GM10266 (cell line): Measurements from ENCODE around the gene TECPR2.

Source experiments
- DNase-seq: peaks from one replicate; pipeline ENCODE4 v3.0.0; 2012; ENCODE audit errors: extremely low spot score
- CTCF ChIP-seq: IDR thresholded peaks from 2 replicates; pipeline ENCODE4 v1.5.1; 2012; ENCODE audit warnings: mild to moderate bottlenecking, low read depth; ENCODE audit not compliant: control insufficient read depth, insufficient read depth; ENCODE audit errors: missing control alignments

Gene TECPR2

DNA sequence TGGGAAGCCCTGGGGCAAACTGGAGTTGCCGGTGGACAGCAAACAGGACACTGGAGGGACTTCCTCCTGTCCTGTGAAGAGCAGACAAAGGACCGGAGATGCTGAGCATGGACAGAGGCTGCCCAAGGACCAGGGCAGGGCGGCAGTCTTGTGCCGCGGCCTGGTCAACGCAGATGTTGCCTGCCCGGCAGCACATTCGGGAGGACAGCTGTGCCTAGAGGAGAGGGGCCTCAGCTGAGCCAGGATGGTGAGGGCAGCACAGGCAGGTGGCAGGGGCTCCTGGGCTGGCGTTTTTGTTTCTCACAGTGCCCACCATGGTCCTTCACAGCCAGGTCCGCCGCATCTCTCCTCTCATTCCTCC is 133.6 kb downstream of the TECPR2 start:
- no peak for TF ChIP-seq CTCF
- DNase-seq = no peak

DNA sequence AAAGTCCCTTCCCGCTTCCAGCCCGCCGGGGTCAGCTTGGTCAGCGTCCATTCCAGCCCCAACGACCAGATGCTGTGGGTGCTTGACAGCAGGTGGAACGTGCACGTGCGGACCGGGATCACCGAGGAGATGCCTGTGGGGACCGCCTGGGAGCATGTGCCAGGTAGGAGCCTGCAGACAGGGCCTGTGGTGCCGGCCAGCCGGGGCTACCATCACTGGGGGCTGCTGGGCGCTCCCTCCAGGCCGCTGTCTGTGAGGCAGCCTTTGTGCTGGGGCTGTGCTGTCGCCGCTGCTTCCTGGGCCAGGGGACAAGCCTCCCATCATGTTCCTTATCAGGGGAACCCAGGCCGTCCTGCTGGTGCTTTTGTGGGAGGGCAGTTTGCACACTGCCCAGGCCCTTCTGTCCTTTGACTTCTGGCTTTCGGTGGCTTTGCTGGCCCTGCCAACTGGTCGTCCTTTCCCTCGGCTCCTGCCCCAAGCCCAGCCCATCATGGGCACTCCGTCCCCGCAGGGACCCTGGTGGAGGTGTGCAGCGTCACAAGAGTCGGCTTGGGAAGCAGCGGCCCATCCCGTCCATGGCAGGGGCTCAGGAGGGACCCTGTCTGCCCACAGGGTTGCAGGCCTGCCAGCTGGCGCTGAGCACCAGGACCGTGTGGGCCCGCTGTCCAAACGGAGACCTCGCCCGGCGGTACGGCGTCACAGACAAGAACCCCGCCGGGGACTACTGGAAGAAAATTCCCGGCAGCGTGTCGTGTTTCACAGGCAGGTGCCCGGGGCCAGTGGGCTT is 134.4 kb downstream of the TECPR2 start:
- TF ChIP-seq CTCF = no peak
- DNase-seq = no peak

GRCh38 chr14:102497998-102498677 is 135.4 kb downstream of the TECPR2 start:
- no peak for DNase-seq
- TF ChIP-seq CTCF = no peak

- TF ChIP-seq CTCF = no peak
- DNase-seq = no peak
Observed at GRCh38 chr14:102498678-102499265, 136.0 kb downstream of the TECPR2 start.

DNA sequence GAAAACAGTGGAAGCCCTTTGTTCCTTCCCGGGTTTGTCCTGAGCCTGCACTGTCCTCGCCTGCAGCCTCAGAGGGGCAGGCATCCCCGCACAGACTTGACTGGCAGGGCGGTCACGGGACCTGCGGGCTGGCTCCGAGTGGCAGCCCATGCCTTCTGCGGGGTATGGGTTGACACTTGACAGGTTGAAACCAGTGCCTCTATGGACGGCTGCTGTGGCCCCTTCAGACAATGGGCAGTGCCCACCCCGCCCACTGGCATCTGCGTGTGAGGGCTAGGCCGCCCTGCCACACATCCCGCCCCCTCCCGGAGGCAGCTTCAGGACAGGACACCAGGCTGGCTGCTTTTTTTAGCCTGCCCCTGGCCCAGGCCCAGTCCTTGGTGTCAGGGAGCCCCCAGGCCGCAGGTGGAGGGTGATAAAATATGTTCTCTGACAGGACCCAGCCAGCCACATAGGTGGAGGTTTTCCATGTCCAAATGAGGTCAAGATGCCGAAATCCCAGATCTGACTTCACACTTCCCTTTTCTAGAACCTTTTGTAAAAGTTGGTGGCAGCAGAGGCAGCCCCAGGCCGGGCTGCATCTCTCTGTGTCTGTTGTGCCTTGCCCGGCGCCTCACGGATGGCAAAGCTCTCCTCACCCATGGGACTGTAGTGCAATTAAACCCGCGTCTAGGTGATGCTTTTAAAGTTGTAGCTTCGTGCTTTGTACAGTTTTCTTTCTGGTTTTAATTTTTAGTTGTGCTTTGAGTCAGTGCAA is 136.8 kb downstream of the TECPR2 start:
- no peak for TF ChIP-seq CTCF
- no peak for DNase-seq

GRCh38 chr14:102500158-102500662 is 137.5 kb downstream of the TECPR2 start:
- DNase-seq = no peak
- no peak for TF ChIP-seq CTCF
